Mesothelial cell of epicardium (in vitro differentiated cells): ENCODE results near the gene CHRM3. TPM values are rescaled to one million over a fixed set of nuclear protein-coding genes. Genes with fewer than 3 reads are reported as not detected.

Experiments
- DNase-seq, 2 experiments: peaks; one replicate each; pipeline ENCODE4 v3.0.0; 2021; ENCODE audit warnings: low spot score in 2 of 2; ENCODE audit not compliant: unreplicated experiment in 2 of 2
- H3K27ac Mint-ChIP-seq: 2 replicates; pipeline ENCODE4 v1.8.0; 2021; ENCODE audit warnings: mixed read lengths
- H3K27me3 Mint-ChIP-seq: 2 replicates; pipeline ENCODE4 v1.8.0; 2021; ENCODE audit warnings: low read depth, mixed read lengths
- H3K36me3 Mint-ChIP-seq: 2 replicates; pipeline ENCODE4 v1.8.0; 2021; ENCODE audit warnings: mixed read lengths
- H3K4me1 Mint-ChIP-seq: 2 replicates; pipeline ENCODE4 v1.8.0; 2021; ENCODE audit warnings: mixed read lengths
- H3K4me3 Mint-ChIP-seq: 2 replicates; pipeline ENCODE4 v1.8.0; 2021; ENCODE audit warnings: mild to moderate bottlenecking, moderate library complexity, mixed read lengths
- H3K9me3 Mint-ChIP-seq: 2 replicates; pipeline ENCODE4 v1.8.0; 2021; ENCODE audit warnings: mixed read lengths
- total RNA-seq: library from RNA; stranded (reverse); gene quantifications from 3 replicates; pipeline ENCODE4 v1.2.1, GENCODE V29; 2021
- TF ChIP-seq, protein P1 (sequence below): fragments of 200-600 bp; sonication (generic); IDR thresholded peaks from one replicate; pipeline ENCODE4 v1.5.0; 2021; ENCODE audit warnings: antibody characterized with exemption; ENCODE audit not compliant: unreplicated experiment

CHRM3 gene
- total RNA-seq, 1 donor from 2014 or later: 5.4 TPM

DNA sequence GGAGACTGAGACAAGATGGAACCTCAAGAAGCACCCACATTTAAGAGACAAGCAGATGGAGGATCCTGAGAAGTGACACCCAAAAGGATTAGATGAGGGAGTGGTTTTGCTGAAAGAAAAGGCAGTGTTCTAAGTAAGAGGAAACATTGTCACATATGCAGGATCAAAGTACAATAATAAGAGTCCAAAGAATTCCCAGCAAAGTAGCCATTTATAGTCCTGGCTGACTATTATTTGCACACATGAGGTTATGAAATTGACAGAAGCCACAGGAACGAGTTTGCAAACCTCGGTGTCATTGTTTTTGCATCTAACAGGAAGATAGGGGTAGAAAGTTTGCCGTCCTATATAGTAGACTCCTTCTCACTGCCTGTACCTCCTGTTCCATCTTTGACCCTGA lies 41.3 kb downstream of the CHRM3 start:
- no peak for DNase-seq
- Mint-ChIP-seq H3K36me3 (no peaks in the 10 kb centered on the region), H3K27me3 (no peaks in the 10 kb centered on the region), H3K9me3 (no peaks in the 10 kb centered on the region), H3K4me1 (peaks cover 15% of the 10 kb centered on the region), H3K27ac (no peak overlapping the region), H3K4me3 (no peak overlapping the region)
- TF ChIP-seq, protein P1, sequence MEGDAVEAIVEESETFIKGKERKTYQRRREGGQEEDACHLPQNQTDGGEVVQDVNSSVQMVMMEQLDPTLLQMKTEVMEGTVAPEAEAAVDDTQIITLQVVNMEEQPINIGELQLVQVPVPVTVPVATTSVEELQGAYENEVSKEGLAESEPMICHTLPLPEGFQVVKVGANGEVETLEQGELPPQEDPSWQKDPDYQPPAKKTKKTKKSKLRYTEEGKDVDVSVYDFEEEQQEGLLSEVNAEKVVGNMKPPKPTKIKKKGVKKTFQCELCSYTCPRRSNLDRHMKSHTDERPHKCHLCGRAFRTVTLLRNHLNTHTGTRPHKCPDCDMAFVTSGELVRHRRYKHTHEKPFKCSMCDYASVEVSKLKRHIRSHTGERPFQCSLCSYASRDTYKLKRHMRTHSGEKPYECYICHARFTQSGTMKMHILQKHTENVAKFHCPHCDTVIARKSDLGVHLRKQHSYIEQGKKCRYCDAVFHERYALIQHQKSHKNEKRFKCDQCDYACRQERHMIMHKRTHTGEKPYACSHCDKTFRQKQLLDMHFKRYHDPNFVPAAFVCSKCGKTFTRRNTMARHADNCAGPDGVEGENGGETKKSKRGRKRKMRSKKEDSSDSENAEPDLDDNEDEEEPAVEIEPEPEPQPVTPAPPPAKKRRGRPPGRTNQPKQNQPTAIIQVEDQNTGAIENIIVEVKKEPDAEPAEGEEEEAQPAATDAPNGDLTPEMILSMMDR: no peak

DNA sequence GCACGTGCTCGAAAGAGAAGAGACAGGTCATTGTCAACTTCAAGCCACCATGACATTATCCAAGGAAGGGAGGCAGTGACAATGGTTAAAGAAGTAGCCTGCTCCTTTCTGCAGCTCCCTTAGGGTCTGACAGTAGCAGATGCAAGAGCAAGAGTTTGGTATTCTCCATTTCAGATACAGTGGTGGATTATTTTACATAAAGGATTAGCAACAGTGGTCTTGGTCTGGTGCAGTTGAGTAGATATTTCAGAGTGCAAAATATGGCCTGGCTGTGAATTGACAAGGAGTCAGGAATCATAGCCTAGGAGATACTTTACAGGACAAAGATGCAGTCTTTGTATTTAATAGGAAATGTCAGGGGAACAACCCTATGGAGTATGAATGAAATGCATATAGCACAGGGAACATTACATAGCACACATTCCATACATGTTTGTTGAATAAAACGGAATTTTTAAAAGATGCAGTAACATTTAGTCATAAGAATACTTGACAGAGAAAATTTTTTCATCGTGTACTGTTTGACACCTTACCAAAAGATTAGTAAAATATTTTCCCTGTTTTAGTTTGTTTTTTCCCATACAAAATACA lies 41.8 kb downstream of the CHRM3 start:
- TF ChIP-seq, protein P1: no peak
- Mint-ChIP-seq H3K4me1 (peaks cover 10% of the 10 kb centered on the region), H3K27me3 (no peaks in the 10 kb centered on the region), H3K36me3 (no peaks in the 10 kb centered on the region), H3K4me3 (no peak overlapping the region), H3K27ac (no peak overlapping the region), H3K9me3 (no peaks in the 10 kb centered on the region)
- no peak for DNase-seq

DNA sequence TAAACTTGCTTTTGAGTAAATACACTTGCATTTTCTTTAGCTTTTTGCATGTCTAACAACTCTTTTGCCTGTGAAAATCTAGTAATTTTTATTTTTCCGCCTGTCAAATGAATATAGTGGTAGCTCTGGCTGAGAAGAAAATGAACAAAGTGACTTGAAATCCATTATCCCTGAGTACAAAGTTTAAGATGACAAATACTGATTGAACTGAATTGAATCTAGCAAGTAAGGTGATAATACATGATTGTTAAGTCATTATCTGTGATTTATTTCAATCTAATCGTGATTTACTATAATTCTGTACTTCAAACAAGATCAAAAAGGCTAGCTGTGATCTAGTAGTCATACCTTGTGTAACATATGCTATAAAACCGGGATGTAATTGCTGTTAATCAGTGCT lies 42.8 kb downstream of the CHRM3 start:
- Mint-ChIP-seq H3K4me3 (no peak overlapping the region), H3K27ac (no peak overlapping the region), H3K9me3 (no peaks in the 10 kb centered on the region), H3K36me3 (no peaks in the 10 kb centered on the region), H3K27me3 (no peaks in the 10 kb centered on the region), H3K4me1 (peaks cover 9% of the 10 kb centered on the region)
- TF ChIP-seq, protein P1: no peak
- DNase-seq: no peak

DNA sequence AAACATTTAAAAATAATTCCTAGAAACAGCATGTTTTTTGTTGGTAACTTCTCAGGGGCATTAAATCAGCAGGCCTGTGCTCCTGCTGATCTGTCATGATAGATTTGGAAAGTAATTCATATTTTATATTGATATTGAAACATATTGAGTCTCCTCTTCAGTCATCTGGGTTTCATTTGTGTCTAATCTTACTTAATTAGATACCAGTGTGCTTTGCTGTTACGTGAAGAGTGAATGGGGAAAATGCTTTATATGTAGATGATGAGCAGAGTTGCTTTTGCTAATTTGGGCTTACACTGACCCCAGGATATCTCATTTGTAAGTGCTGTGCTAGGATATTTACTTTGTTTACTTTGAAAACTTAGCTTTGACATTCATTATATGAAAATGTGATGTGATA lies 45.9 kb downstream of the CHRM3 start:
- Mint-ChIP-seq H3K4me1 (peaks cover 9% of the 10 kb centered on the region), H3K36me3 (no peaks in the 10 kb centered on the region), H3K4me3 (no peak overlapping the region), H3K27me3 (no peaks in the 10 kb centered on the region), H3K27ac (no peak overlapping the region), H3K9me3 (peaks cover 3% of the 10 kb centered on the region)
- TF ChIP-seq, protein P1: no peak
- no peak for DNase-seq

DNA sequence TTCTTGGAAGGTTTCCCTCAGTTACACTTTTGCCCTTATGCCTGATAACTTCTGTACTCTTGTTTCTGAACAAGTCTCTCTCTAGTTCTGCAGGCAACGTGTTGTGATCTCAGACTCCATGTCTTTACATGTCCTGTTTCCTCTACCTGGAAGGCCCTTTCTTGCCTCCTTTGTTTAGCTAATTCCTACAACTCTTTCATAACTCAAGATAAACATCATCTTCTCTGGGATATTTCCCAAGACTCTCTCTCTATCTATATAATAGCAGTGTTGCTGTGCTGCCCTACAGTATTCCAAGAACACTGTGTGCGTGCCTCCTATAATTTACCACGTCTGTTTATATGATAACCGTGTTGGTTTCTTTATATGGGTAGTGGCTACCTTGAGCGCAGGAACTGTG lies 47.8 kb downstream of the CHRM3 start:
- Mint-ChIP-seq H3K9me3 (peaks cover 4% of the 10 kb centered on the region), H3K36me3 (no peaks in the 10 kb centered on the region), H3K27ac (no peak overlapping the region), H3K27me3 (no peaks in the 10 kb centered on the region), H3K4me3 (no peak overlapping the region), H3K4me1 (peaks cover 1% of the 10 kb centered on the region)
- DNase-seq: no peak
- TF ChIP-seq, protein P1: no peak
